GM12801 (cell line): ENCODE results near the gene PNCK.

ENCODE experiments used
- TF ChIP-seq, protein P1 (sequence below): IDR thresholded peaks from one replicate; pipeline ENCODE4 v1.5.1; 2011; ENCODE audit warnings: control low read depth; ENCODE audit not compliant: insufficient read length; ENCODE audit errors: extremely low read depth

PNCK gene

DNA sequence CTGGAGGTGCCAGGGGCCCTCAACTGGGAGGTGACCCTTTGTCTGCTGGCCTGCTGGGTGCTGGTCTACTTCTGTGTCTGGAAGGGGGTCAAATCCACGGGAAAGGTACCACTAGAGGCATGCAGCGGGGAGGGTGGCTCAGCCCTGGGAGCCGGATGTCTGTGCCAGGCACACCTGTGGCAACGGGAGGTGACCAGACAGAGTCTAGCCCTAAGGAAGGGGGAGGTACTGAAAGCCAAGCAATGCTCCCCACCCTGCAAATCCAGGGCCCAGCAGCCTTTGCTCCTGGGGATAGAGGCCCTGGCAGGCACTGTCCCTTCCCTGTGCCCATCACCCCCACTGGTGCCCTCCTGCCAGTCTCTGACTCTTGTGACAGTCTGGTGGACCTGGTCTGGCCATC lies 18.4 kb upstream of the PNCK start:
- TF ChIP-seq, protein P1, sequence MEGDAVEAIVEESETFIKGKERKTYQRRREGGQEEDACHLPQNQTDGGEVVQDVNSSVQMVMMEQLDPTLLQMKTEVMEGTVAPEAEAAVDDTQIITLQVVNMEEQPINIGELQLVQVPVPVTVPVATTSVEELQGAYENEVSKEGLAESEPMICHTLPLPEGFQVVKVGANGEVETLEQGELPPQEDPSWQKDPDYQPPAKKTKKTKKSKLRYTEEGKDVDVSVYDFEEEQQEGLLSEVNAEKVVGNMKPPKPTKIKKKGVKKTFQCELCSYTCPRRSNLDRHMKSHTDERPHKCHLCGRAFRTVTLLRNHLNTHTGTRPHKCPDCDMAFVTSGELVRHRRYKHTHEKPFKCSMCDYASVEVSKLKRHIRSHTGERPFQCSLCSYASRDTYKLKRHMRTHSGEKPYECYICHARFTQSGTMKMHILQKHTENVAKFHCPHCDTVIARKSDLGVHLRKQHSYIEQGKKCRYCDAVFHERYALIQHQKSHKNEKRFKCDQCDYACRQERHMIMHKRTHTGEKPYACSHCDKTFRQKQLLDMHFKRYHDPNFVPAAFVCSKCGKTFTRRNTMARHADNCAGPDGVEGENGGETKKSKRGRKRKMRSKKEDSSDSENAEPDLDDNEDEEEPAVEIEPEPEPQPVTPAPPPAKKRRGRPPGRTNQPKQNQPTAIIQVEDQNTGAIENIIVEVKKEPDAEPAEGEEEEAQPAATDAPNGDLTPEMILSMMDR: no peak

DNA sequence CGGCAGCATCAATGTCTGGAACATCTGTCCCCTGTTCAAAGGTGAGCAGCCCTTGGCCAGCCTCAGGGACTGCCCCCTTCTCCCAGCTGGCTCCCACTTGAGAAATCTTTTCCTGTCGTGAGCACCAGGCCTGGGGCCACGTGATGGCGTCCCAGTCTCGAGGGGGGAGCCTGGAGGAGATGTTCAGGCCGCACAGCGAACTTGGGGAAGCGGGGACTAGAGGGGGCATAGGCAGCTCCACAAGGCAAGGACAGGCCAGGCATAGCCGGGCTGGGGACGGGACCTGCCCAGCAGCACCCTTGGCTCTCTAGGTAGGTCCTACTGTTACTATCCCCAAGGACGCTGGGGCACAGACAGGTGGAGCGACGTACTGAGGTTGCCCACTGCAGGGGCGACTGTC lies 16.9 kb upstream of the PNCK start:
- TF ChIP-seq, protein P1: no peak

DNA sequence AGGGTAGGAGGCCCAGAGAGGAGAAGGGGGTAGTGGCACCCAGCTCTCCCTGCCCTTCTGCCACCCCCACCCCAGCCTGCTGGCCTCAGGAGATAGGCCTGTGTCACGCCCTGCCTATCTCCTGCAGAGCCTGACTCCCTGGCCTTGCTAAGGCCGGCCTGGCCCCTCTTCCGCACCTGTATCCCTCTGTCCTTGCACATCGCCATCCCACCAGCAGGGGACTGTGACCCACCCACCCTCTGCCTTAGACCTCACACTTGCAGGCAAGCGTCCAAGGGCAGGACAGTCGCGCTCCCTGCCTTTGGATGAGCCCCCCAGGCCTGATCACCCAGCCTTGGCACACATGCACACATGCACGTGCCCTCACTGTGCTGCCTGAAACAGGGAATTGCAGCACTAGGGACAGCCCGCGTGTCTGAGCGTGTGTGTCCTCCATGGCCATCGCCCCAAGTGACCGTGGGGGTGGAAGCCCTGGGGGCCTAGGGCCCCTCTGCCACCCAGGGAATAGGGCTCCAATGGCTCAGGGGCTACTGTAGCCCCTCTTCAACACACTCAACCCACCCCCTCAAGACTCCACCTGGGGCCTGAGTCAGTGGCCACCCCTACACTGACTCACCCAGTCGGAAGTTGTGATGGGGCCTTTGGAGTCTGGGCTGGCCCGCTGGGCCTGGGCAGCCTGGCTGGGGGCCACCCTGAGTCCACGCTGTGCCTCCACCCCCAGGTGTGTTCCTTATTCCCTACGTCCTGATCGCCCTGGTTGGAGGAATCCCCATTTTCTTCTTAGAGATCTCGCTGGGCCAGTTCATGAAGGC lies 16.2 kb upstream of the PNCK start:
- TF ChIP-seq, protein P1: no peak

DNA sequence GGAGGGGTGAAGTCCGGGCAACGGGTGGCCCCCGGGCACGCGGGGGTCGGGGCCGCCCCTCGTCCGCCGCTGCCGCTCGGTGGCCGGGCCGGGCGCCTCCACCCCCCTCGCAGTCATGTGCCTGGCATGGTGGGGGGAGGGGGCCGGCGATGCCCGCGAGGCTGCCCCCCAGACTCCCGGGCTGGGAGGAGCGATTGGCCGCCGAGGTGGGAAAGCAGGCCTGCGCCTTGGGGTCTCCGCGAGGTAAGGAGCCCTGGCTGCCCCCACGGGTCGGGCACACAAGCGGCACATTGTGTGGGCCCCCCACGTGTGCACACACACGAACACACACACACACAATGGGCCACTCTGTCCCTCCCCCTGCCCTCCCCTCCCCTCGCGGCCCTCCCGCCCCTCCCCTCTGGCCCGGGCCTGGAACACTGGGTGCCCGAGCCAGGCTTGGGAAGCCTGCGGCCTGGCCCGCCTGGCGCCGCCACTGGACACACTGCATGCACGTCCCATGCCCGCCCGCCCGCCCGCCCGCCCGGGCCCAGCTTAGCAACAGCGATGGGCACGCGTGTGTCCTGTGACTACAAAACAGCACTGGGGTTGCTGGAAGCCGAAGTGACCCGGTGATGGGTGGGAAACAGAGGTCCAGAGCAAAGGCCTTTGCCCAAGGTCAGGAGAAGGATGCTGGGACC lies 15.4 kb upstream of the PNCK start:
- TF ChIP-seq, protein P1: no peak

DNA sequence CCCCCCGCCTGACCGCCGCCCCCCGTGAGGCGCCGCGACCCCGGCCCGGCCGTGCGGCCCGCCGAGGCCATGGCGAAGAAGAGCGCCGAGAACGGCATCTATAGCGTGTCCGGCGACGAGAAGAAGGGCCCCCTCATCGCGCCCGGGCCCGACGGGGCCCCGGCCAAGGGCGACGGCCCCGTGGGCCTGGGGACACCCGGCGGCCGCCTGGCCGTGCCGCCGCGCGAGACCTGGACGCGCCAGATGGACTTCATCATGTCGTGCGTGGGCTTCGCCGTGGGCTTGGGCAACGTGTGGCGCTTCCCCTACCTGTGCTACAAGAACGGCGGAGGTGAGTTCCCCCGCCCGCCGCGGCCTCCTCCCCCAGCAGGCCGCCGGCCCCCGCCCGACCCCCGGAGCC lies 14.9 kb upstream of the PNCK start:
- TF ChIP-seq, protein P1: no peak

DNA sequence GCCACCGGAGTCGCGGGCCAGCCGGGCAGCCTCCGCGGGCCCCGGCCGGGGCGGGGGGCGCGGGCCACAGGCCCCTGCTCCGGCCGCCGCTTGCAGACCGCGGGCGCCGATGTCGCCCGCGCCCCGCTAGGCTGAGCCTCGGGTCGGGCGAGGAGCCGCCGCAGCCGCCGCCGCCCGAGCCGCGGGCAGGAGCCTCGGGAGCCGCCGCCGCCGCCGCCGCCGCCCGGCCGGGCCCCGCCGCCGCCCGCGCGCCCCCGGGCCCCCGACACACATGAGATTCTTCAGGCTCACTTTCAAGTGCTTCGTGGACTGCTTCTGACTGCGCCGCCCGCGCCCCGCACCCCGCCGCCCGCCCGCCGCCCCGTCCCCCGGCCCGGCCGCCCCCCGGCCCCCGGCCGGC lies 14.5 kb upstream of the PNCK start:
- TF ChIP-seq, protein P1: no peak

DNA sequence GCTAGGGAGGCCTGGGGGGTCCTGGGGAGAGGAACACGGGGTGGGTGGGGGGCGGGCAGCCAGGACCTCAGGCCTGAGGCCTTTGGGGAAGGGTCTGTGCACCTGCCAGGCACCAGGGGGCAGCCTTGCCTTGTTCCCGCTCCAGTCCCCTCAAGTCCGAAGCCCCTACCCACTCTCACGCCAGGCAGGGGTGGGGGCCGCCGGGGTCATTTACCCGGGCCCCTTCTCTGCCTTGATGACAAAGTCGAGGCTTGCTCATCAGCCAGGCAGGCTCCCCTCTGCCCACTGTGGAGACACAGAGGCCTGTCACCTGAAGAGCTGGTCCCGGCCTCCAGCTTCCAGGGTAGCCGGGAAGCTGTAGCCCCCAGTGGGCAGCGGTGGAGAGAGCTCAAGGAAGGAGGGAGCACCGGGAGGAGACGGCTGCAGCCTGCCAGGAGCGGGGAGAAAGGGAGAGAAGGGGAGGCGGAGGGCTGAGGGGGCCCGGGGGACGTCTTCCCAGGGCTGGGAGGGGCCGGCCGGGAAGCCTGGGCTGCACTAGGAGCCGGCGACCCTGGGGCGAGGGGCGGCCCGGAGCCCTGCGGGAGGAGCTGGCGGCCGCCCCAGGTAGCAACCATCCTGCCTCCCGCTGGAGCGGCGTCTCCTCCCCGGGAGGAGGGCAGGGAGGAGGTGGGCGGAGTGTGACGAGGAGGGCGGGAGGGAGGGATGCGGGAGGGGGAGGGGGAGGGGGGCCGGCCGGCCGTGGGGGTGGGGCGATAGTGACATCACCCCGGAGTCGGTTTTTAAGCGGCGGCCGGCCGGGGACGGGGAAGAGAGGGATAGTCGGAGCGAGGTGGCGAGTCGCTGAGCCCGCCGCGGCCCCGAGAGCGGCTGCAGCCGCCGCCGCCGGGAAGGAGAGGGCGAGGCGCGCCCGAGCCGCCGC lies 13.8 kb upstream of the PNCK start, which contains the start of gene SLC6A8:
Gene SLC6A8, plus strand, starts transcription at position 806 of the 919 bp plus-strand sequence. CDS start 649 bp downstream, outside the sequence.
- TF ChIP-seq, protein P1: no peak
